H1 (cell line): ENCODE results near the gene LMAN2. TPM values are rescaled to one million over a fixed set of nuclear protein-coding genes. Genes with fewer than 3 reads are reported as not detected.

Experiments
- CTCF ChIA-PET: fragments of 300-600 bp; sonication (Branson Sonifier 250); formaldehyde crosslinking; loops from one replicate; lab custom pipeline; 2021; ENCODE audit not compliant: partially characterized antibody; lab: Charles Lee
- POLR2A ChIA-PET: fragments of 300-600 bp; sonication (Branson Sonifier 250); formaldehyde crosslinking; loops from one replicate; lab custom pipeline; 2021; ENCODE audit warnings: inconsistent platforms; ENCODE audit not compliant: partially characterized antibody; lab: Charles Lee
- DNase-seq, 2 experiments: peaks; one replicate each; pipeline versions ENCODE4 v3.0.0 to v3.0.0-alpha.2; 2010 to 2022; ENCODE audit warnings: low spot score in 2 of 2, low read depth in 1 of 2, mixed read lengths in 1 of 2
- FAIRE-seq: peaks from 2 replicates; lab custom pipeline; 2011; peaks lifted over from hg19 to GRCh38; lab: Jason Lieb, UNC
- H2AFZ ChIP-seq: 2 replicates; pipeline ENCODE4 v1.8.1; 2012; ENCODE audit warnings: low read length, inconsistent platforms
- H2AK5ac ChIP-seq: 2 replicates; pipeline ENCODE4 v1.6.1; 2013; ENCODE audit warnings: low read depth, low read length
- H2BK120ac ChIP-seq: replicated peaks from 2 replicates; pipeline ENCODE3; 2013; ENCODE audit warnings: low read depth, low read length, inconsistent platforms
- H2BK12ac ChIP-seq: 2 replicates; pipeline ENCODE4 v1.6.1; 2013; ENCODE audit warnings: low read depth, low read length
- H2BK15ac ChIP-seq: 2 replicates; pipeline ENCODE4 v1.6.1; 2013; ENCODE audit warnings: low read length
- H2BK20ac ChIP-seq: 2 replicates; pipeline ENCODE4 v1.6.1; 2013; ENCODE audit warnings: low read length
- H2BK5ac ChIP-seq: 2 replicates; pipeline ENCODE4 v1.6.1; 2013; ENCODE audit warnings: low read depth, low read length
- H3K14ac ChIP-seq: 2 replicates; pipeline ENCODE4 v1.6.1; 2013; ENCODE audit warnings: inconsistent platforms; ENCODE audit not compliant: insufficient read length
- H3K18ac ChIP-seq: 2 replicates; pipeline ENCODE4 v1.6.1; 2013; ENCODE audit warnings: low read length; ENCODE audit errors: extremely low read depth
- H3K23ac ChIP-seq: 2 replicates; pipeline ENCODE4 v1.6.1; 2013; ENCODE audit warnings: inconsistent platforms; ENCODE audit not compliant: insufficient read length
- H3K23me2 ChIP-seq: 2 replicates; pipeline ENCODE4 v1.6.1; 2013; ENCODE audit warnings: low read depth, low read length
- H3K27ac ChIP-seq: 2 replicates; pipeline ENCODE4 v1.6.1; 2011; ENCODE audit warnings: low read depth, low read length, inconsistent platforms
- H3K27me3 ChIP-seq, 4 experiments: replicated peaks in 1 of 4; 1 replicate in 1 of 4; 2 replicates in 3 of 4; pipeline versions ENCODE4 v1.6.1 to v1.8.1; 2011 to 2013; ENCODE audit warnings: low read length in 3 of 4, mild to moderate bottlenecking in 3 of 4, inconsistent platforms in 2 of 4, mixed read lengths in 2 of 4, moderate library complexity in 1 of 4; ENCODE audit not compliant: control insufficient read depth in 3 of 4, insufficient read depth in 3 of 4; ENCODE audit errors: extremely low read depth in 1 of 4
- H3K36me3 ChIP-seq, 4 experiments: 2 replicates each; pipeline versions ENCODE4 v1.6.1 to v1.8.1; 2011 to 2013; ENCODE audit warnings: mild to moderate bottlenecking in 4 of 4, low read length in 3 of 4, moderate library complexity in 2 of 4, control low read depth in 1 of 4, inconsistent platforms in 1 of 4; ENCODE audit not compliant: insufficient read depth in 4 of 4, control insufficient read depth in 2 of 4
- H3K4ac ChIP-seq: replicated peaks from 2 replicates; pipeline ENCODE3; 2013; ENCODE audit warnings: low read length, low read depth, mixed read lengths, inconsistent platforms; ENCODE audit not compliant: insufficient read length
- H3K4me1 ChIP-seq, 4 experiments: replicated peaks in 1 of 4; 1 replicate in 1 of 4; 2 replicates in 3 of 4; pipeline versions ENCODE4 v1.6.1 to v1.8.1; 2011 to 2013; ENCODE audit warnings: low read length in 3 of 4, inconsistent platforms in 2 of 4, mixed read lengths in 1 of 4; ENCODE audit not compliant: insufficient read depth in 4 of 4, control insufficient read depth in 3 of 4
- H3K4me2 ChIP-seq, 2 experiments: 2 replicates each; pipeline versions ENCODE4 v1.6.1 to v1.8.1; 2011 to 2013; ENCODE audit warnings: low read depth in 2 of 2, low read length in 2 of 2, control low read depth in 1 of 2, inconsistent platforms in 1 of 2, mild to moderate bottlenecking in 1 of 2; ENCODE audit not compliant: insufficient read depth in 1 of 2
- H3K4me3 ChIP-seq, 4 experiments: fragments of 200-600, 300-600 bp in 1 of 4; sonication (generic), shearing (Covaris generic), sonication (Bioruptor Twin) in 1 of 4; 2 replicates each; pipeline versions ENCODE4 v1.5.1 to v1.8.1; 2011 to 2016; ENCODE audit warnings: low read length in 4 of 4, low read depth in 3 of 4, control low read depth in 2 of 4, inconsistent platforms in 2 of 4, mild to moderate bottlenecking in 2 of 4, mixed read lengths in 1 of 4, moderate library complexity in 1 of 4; ENCODE audit not compliant: insufficient read depth in 2 of 4; ENCODE audit errors: extremely low read depth in 1 of 4
- H3K56ac ChIP-seq: replicated peaks from 2 replicates; pipeline ENCODE3; 2013; ENCODE audit warnings: low read depth, mild to moderate bottlenecking, mixed read lengths, low read length, inconsistent platforms; ENCODE audit not compliant: insufficient read length
- H3K79me1 ChIP-seq: 2 replicates; pipeline ENCODE4 v1.6.1; 2013; ENCODE audit warnings: low read depth, low read length, control low read depth
- H3K79me2 ChIP-seq, 2 experiments: 2 replicates each; pipeline versions ENCODE4 v1.6.1 to v1.8.1; 2012 to 2013; ENCODE audit warnings: low read length in 2 of 2, mild to moderate bottlenecking in 2 of 2, inconsistent platforms in 1 of 2; ENCODE audit not compliant: insufficient read depth in 2 of 2, control insufficient read depth in 1 of 2
- H3K9ac ChIP-seq, 4 experiments: replicated peaks in 1 of 4; 1 replicate in 1 of 4; 2 replicates in 3 of 4; pipeline versions ENCODE4 v1.6.1 to v1.8.1; 2011 to 2013; ENCODE audit warnings: low read depth in 3 of 4, low read length in 3 of 4, control low read depth in 2 of 4, mild to moderate bottlenecking in 2 of 4, moderate library complexity in 2 of 4, inconsistent platforms in 1 of 4; ENCODE audit errors: extremely low read depth in 1 of 4
- H3K9me3 ChIP-seq, 2 experiments: 2 replicates each; pipeline versions ENCODE4 v1.6.1 to v1.8.1; 2012 to 2013; ENCODE audit warnings: mild to moderate bottlenecking in 2 of 2, moderate library complexity in 2 of 2, control low read depth in 1 of 2, inconsistent platforms in 1 of 2, low read depth in 1 of 2, low read length in 1 of 2, mixed read lengths in 1 of 2; ENCODE audit not compliant: insufficient read depth in 2 of 2
- H4K20me1 ChIP-seq, 2 experiments: replicated peaks in 1 of 2; 2 replicates each; pipeline versions ENCODE3 to v1.8.1; 2011 to 2013; ENCODE audit warnings: inconsistent platforms in 2 of 2, low read length in 2 of 2, mild to moderate bottlenecking in 1 of 2; ENCODE audit not compliant: insufficient read depth in 2 of 2, control insufficient read depth in 1 of 2
- H4K5ac ChIP-seq: 2 replicates; pipeline ENCODE4 v1.6.1; 2013; ENCODE audit warnings: low read length, low read depth, mixed read lengths, inconsistent platforms; ENCODE audit not compliant: insufficient read length
- H4K8ac ChIP-seq: 2 replicates; pipeline ENCODE4 v1.8.0; 2013; ENCODE audit warnings: mild to moderate bottlenecking, moderate library complexity, low read length, inconsistent platforms; ENCODE audit not compliant: insufficient read depth; ENCODE audit errors: extremely low read depth
- H4K91ac ChIP-seq: replicated peaks from 2 replicates; pipeline ENCODE3; 2013; ENCODE audit warnings: low read length, mixed read lengths, inconsistent platforms; ENCODE audit not compliant: insufficient read length
- BRCA1 ChIP-seq: IDR thresholded peaks from 2 replicates; pipeline ENCODE4 v1.6.1; 2012; ENCODE audit warnings: low read depth, low read length, improper control_type of control experiment
- CREB1 ChIP-seq: IDR thresholded peaks from 2 replicates; pipeline ENCODE4 v1.6.1; 2012; ENCODE audit warnings: inconsistent platforms
- JUND ChIP-seq: IDR thresholded peaks from 2 replicates; pipeline ENCODE4 v1.6.1; 2011; ENCODE audit warnings: mild to moderate bottlenecking, improper control_type of control experiment, low read length
- KDM1A ChIP-seq: fragments of 200-600, 300-600 bp; sonication (generic); IDR thresholded peaks from 2 replicates; pipeline ENCODE4 v1.7.1; 2016; ENCODE audit warnings: mild to moderate bottlenecking, low read length, borderline replicate concordance
- KDM5A ChIP-seq: fragments of 200-600 bp; IDR thresholded peaks from 2 replicates; pipeline ENCODE4 v1.7.1; 2012; ENCODE audit warnings: mild to moderate bottlenecking, low read length, inconsistent platforms, mixed read lengths
- PHF8 ChIP-seq: fragments of 200-600 bp; sonication (generic); conservative IDR thresholded peaks from 2 replicates; pipeline ENCODE4 v1.7.1; 2012; ENCODE audit warnings: low read depth, mild to moderate bottlenecking, inconsistent platforms, low read length, moderate library complexity
- POLR2A ChIP-seq, 2 experiments: IDR thresholded peaks; 1 replicate in 1 of 2; 2 replicates in 1 of 2; pipeline ENCODE4 v1.6.1; 2011; ENCODE audit warnings: low read depth in 2 of 2, low read length in 2 of 2, mild to moderate bottlenecking in 2 of 2; ENCODE audit errors: control extremely low read depth in 1 of 2
- RXRA ChIP-seq: IDR thresholded peaks from 2 replicates; pipeline ENCODE4 v1.6.1; 2011; ENCODE audit warnings: low read depth, mild to moderate bottlenecking, low read length, moderate library complexity; ENCODE audit not compliant: insufficient read depth
- SIN3A ChIP-seq, 2 experiments: IDR thresholded peaks in 1 of 2; conservative IDR thresholded peaks in 1 of 2; 2 replicates each; pipeline ENCODE4 v1.6.1; 2011 to 2012; ENCODE audit warnings: low read length in 2 of 2, improper control_type of control experiment in 1 of 2, low read depth in 1 of 2, mild to moderate bottlenecking in 1 of 2
- SIRT6 ChIP-seq: IDR thresholded peaks from one replicate; pipeline ENCODE4 v1.7.1; 2012; ENCODE audit warnings: low read length, inconsistent platforms
- SRF ChIP-seq: IDR thresholded peaks from 2 replicates; pipeline ENCODE4 v1.6.1; 2011; ENCODE audit warnings: mild to moderate bottlenecking, low read depth, low read length, moderate library complexity
- WGBS, 2 experiments: shearing (Covaris generic) in 1 of 2; methylation state at CpG; one replicate each; pipeline versions ENCODE4 v1.1.6 to v1.1.7; 2013 to 2015; ENCODE audit warnings: low lambda C conversion rate in 2 of 2, mixed read lengths in 2 of 2, inconsistent platforms in 1 of 2, low coverage in 1 of 2, missing lambda C conversion rate in 1 of 2; ENCODE audit not compliant: insufficient replicate concordance in 2 of 2, insufficient coverage in 1 of 2, insufficient read length in 1 of 2; ENCODE audit errors: extremely low coverage in 1 of 2, missing lambda C conversion rate in 1 of 2; 5-methylcytosine and 5-hydroxymethylcytosine counted together
- polyA plus RNA-seq, 7 experiments: library from polyadenylated mRNA; depleted of rRNA in 3 of 7; stranded (reverse) in 5 of 7; unstranded in 2 of 7; fragments of >200 nt in 5 of 7; fragments of 200-250 nt in 2 of 7; gene quantifications; 1 replicate in 5 of 7; 2 replicates in 1 of 7; 4 replicates in 1 of 7; pipeline versions ENCODE4 v1.2.1 to v1.2.3, GENCODE V29; 2011 to 2013; ENCODE audit warnings: missing spikeins in 2 of 7, mixed read lengths in 2 of 7
- total RNA-seq: library from RNA; stranded (reverse); fragmentation: NEBNext Ultra II Directional; extraction: Animal tissue kit (Norgen Biotek cat#: 25700); gene quantifications from 2 replicates; pipeline ENCODE4 v1.2.1, GENCODE V29; 2021
- TF ChIP-seq, protein P1 (sequence below): IDR thresholded peaks from 2 replicates; pipeline ENCODE4 v1.6.1; 2011; ENCODE audit warnings: low read depth, mild to moderate bottlenecking, low read length; ENCODE audit not compliant: insufficient read depth

The LMAN2 gene
- total and polyA plus RNA-seq, 2 of the 8 experiments (the other 6 are each of a cell fraction or from before 2014, with no cell fraction given) = 116 to 225 TPM

DNA sequence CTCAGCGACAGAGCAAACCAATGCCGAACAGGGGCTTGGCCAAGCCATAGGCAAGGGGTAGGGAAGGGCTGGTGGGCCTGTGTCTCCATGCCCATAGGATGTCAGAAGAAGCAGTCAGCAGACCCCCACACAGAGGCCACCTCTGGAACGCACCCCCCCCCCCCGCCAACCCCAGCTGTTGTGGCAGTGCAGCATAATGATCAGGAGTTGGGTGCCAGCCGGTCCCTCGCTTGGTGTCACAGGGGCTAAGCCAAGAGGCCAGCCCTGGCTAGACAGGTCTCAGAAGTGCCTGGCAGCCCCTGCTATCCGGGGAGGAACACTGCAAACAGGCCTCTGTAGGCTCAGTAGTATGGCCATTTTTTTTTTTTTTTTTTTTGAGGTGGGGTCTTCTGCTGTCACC lies 36.1 kb downstream of the LMAN2 start:
- Histone ChIP-seq H3K4me3 (no peak overlapping the region), H3K4me1 (peaks cover 0 to 19% (median 13%) of the 10 kb centered on the region in 4 experiments; a peak in 6 of 7 replicates), H3K18ac (no peak overlapping the region), H3K27me3 (no peaks in the 10 kb centered on the region), H3K79me1 (no peaks in the 10 kb centered on the region), H4K20me1 (peaks cover 0 to 4% of the 10 kb centered on the region in 2 experiments), H3K56ac (no peak overlapping the region), H3K79me2 (no peaks in the 10 kb centered on the region), H4K5ac (no peak overlapping the region), H4K8ac (no peak overlapping the region), H3K27ac (no peak overlapping the region), H3K4me2 (no peak overlapping the region), H2BK5ac (no peak overlapping the region), H2BK12ac (peak overlapping the region; percentile 60; the same call in 1 of the 2 replicates)
- FAIRE-seq (no peak), DNase-seq (no peak)
- WGBS, 2 experiments = 73% methylated on average over 5 of the region's 7 CpGs; no CpG with 5 or more reads in 1 of the 2 experiments
- TF ChIP-seq RXRA (no peak), SIN3A (conservative IDR thresholded peaks at IDR 0.05 in 1 of 2, IDR thresholded peaks at IDR 0.05 in 1 of 2; ENCODE audit: low read depth in 1 of 2, low read length in 2 of 2) (no peak), KDM5A (no peak), SRF (no peak), JUND (no peak), PHF8 (no peak), POLR2A (IDR thresholded peaks at IDR 0.05; ENCODE audit: control extremely low read depth in 1 of 2, low read depth in 2 of 2, low read length in 2 of 2) (no peak), SIRT6 (no peak), KDM1A (no peak), CREB1 (no peak), BRCA1 (no peak)
- TF ChIP-seq, protein P1, sequence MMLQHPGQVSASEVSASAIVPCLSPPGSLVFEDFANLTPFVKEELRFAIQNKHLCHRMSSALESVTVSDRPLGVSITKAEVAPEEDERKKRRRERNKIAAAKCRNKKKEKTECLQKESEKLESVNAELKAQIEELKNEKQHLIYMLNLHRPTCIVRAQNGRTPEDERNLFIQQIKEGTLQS = no peak
- TF ChIP-seq, all 59 proteins: peak for 0
- Histone ChIP-seq H3K23me2 (peaks cover 11% of the 10 kb centered on the region), H3K36me3 (no peaks in the 10 kb centered on the region), H2AFZ (no peak overlapping the region), H3K4ac (no peak overlapping the region), H3K23ac (no peak overlapping the region), H2BK120ac (no peak overlapping the region), H2BK20ac (no peak overlapping the region), H3K9ac (no peak overlapping the region), H4K91ac (no peak overlapping the region), H2BK15ac (0 out of 2 replicates have a peak overlapping the region, but pooled peaks have one; percentile 61), H2AK5ac (no peak overlapping the region), H3K14ac (no peak overlapping the region), H3K9me3 (no peaks in the 10 kb centered on the region)
- CTCF ChIA-PET = interaction anchor here (1.5 to 16.6 kb wide), 9 partner anchors 10 to 140 kb away, joined by 4 to 251 read pairs (median 8); partner anchors contain the start of gene LMAN2
- POLR2A ChIA-PET = interaction anchor here (1.0 to 6.0 kb wide), 6 partner anchors 13 to 139 kb away, joined by 3 to 22 read pairs (median 4); partner anchors contain the start of genes LMAN2, PRELID1 and RAB24
